OCI-M2 (cell line): Measurements from ENCODE around the gene ADGRG1.

Source experiments
- DNase-seq: peaks from one replicate; lab custom pipeline; 2025; ENCODE audit not compliant: unreplicated experiment; lab: John Stamatoyannopoulos, UW

ADGRG1 gene

DNA sequence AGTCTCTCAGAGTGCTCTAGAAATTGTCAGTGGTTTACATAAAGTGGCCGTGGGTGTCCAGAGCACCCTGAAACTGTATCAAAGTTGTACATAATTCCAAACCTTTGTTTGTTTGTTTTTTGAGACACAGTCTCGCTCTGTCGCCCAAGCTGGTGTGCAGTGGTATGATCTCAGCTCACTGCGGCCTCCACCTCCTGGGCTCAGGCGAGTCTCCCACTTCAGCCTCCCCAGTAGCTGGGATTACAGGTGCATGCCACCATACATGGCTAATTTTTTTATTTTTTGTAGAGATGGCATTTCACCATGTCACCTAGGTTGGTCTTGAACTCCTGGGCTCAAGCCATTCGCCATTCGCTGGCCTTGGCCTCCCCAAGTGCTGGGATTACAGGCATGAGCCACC lies 24.3 kb upstream of the ADGRG1 start:
- no peak for DNase-seq

GRCh38 chr16:57606147-57606846 lies 22.1 kb upstream of the ADGRG1 start:
- DNase-seq: no peak

GRCh38 chr16:57606847-57607501 lies 21.5 kb upstream of the ADGRG1 start:
- no peak for DNase-seq

DNA sequence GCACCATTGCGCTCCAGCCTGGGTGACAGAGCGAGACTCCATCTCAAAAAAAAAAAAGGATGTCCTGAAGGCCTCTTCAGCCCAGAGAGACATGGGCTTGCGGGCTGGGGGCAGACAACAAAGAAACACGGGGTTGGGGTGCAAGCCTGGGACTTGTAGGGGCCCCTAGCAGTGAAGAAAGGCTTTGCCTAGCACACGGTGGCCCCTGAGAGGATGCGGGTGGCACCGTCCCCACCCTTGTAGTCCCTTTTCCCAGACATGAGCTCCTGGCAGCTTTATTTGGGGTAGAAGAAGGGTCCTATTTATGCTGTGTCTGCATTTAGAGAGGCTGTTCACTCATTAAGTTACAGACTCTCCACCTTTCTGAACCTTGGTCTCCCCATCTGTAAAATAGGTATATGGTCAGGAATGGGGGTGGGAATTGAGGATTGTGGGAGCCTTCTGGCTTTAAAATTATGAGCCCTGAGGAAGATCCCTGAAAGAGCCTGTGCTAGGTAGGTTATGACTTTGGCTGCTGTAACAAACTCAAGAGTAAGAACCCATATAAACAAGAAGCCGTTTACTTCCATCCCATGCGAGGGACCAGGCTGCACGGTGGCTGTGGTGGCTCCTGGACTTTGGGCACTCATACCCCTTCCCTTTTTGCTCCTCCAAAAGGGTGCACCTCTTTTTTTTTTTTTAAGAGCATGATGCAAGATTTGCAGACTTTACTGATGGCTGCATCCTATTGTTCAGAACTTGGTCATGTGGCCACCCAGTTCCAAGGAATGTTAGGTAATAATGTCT lies 20.6 kb upstream of the ADGRG1 start:
- DNase-seq: no peak

- no peak for DNase-seq
These were observed 19.8 kb upstream of the ADGRG1 start for GRCh38 chr16:57608462-57609113.

DNA sequence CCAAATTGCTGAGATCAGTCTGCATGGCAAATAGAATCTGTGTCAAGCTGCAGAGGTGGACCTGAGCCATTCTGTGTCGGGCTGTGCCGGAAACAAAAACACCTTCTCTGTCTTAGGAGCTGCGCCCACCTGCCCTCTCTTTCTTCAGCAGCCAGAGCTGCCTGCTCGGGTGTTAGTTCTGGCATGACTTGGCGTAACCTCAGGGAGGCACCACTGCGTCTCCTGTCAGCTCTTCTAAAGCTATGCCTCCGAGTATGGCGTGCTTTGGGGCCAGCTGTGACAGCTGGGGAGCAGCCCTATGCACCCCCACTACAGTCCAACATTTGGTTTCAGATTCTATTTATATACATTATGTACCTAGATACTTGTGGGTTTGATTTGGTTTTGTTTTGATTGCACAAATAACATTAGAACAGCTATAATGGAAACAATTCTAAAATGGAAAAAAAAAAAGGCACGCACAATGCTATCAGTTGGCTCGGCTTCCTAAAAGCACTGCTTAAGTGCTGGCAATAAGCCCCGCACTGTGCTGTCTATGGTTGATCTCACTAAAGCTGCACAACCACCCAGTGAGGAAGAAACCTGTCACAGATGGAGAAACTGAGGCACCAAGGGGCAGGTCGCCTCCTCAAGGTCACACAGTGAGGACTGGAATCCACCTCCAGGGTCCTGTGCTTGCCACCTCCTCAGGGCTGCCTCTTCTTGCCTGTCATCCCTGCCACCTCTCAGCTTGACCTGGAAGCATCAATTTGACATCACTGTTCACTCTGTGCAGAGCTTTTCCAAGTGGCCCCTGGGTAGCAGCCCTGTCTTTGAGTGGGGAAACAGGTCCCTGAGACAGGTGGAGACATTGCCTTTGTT lies 18.7 kb upstream of the ADGRG1 start:
- no peak for DNase-seq

DNA sequence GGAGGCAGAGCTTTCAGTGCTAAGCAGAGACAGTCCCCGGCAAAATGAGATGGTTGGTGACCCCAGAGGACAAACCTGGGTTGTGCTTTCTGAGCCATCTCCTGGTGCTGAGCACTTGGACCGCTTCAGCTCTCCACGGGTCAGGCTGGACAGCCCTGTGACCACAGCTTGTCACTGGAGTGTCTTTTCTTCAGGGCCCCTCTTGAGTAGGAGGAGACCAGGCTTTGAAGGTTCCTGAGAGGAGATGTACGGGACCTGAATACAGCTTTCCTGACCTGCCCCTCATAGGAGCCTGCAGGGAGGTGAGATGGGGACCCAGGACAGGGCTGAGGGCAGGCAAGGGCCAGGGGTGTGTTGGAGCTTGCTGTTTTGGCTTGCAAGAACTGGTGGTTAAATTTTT lies 17.8 kb upstream of the ADGRG1 start:
- no peak for DNase-seq

- no peak for DNase-seq
These were observed 17.2 kb upstream of the ADGRG1 start for GRCh38 chr16:57611181-57611580.

GRCh38 chr16:57611706-57612105 lies 16.7 kb upstream of the ADGRG1 start:
- no peak for DNase-seq

DNA sequence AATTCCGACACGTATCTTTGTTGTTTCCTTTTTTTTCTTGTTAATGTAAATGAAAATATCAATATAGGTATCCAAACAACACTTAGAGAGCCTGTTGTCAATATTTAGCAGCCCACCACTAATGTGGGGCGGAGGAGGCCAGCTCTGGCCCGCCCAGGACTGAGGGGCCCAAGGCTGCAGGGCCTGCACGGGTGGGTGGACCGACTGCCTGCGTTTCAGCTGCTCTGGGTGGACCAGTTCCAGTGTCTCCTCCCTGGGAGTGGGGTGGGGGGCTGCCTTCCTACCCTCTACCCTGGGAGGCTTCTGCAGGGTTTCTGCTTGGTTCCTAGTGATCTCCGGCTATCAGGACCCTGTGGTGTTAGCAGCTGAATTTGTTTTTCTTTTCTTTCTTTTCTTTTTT lies 15.9 kb upstream of the ADGRG1 start:
- no peak for DNase-seq

GRCh38 chr16:57613514-57613913 lies 14.9 kb upstream of the ADGRG1 start:
- DNase-seq: no peak

DNA sequence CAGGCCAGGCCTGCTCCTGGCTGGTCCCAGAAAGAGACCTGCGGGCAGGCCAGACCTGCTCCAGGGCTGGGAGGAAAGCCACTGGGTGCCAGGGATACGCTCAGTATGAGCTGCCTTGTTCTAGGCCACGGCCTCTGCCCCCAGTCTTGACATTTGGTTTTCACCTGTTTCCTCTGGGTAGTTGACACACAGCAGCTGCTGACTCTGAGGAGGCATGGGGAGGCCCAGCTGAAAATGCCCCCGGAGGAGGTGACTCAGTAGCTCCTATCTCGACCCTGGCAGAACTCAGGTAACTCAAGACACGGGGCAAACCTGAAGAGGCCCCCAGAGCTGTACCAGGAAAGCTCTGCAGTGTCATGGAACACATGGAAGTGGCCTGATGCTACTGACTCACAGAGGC lies 13.9 kb upstream of the ADGRG1 start:
- DNase-seq: no peak

DNA sequence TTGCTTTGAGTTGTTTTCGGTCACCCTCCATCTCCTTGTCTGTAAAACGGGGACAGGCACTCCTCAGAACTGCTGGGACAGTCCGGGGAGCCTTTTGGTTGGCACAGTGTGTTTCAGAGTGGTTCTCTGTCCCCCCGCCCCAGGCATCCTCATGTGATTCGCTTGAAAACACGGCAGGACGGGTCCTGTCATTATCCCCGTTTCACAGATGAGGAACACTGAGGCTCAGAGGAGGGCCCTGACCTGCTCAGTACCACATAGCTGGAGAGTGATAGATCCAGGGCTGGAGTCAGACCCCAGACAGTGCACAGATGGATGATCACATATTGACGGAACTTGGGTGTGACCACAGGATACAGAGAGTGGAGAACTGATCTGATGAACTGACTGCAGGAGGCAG lies 13.5 kb upstream of the ADGRG1 start:
- DNase-seq: no peak

- DNase-seq: no peak
These were observed 12.6 kb upstream of the ADGRG1 start for GRCh38 chr16:57615813-57616212.

DNA sequence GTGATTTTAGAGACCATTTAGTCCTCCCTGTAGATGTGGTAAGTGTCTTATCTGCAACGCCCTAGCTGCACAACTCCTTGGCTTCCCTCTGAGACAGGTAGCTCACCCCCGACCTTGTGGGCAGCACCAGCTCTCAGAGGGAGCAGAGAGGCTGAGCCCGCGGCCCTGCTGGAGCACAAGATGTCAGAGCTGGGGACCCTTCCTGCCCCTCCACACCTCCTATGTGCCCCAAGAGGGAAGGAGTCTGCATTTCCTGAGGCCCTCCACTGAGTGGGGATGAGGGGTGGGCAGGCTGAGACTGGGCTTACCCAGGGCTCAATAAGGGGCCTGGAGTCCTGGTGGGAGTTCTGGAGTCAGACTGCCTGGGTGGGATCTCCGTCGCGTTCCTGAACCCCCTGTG lies 12.2 kb upstream of the ADGRG1 start:
- no peak for DNase-seq

GRCh38 chr16:57616876-57617275 lies 11.6 kb upstream of the ADGRG1 start:
- DNase-seq: no peak

DNA sequence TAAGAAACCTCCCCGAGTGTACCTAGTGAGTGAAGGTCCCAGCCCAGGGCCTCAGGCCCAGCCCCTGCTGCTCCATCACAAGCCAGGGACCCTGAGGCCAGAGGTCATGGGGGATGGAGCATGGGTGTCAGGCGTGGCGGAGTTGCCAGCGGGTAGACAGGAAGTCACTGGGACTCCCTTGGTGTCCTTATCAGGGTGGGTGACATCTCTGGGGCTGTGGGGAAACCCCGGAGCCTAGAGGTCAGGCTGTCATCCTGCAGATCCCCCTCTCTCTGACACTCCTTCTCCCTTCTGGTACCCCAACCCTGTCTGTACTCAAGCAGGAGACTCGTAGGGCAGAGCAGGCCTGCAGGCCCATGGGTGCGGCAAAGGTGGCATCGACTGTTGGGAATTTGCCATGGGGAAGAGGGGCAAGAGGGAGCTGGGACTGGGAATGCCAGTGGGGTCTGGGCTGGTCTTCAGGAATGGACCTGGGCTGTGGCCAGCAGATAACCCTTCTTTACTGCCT lies 10.8 kb upstream of the ADGRG1 start:
- DNase-seq: no peak

GRCh38 chr16:57618296-57619132 lies 9.9 kb upstream of the ADGRG1 start:
- no peak for DNase-seq

DNA sequence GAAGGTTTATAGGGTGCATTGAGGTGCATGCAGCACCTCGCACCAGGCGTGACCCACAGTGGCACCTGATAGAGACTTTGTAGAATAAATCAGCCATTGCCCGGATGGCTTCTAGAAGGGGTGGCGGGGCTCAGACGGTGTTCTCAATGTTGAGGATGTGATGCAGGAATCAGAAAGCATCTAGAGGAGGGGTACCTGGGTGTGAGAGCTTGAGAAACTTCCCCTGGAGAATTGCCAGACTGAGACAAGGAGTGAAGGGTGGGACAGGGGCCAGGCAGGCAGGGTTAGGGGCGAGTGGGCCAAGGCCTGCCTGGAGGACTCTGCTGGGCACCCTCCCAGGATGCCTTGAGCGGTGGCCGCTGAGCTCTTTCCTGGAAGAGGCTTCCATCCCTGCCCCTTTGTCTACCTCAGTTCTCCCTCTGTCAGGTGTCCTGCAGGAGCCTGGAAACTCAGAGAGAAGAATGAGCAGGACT lies 9.3 kb upstream of the ADGRG1 start:
- DNase-seq: no peak
